Stomach (tissue), 9 donors: Measurements from ENCODE around the gene RNF213. TPM values are rescaled to one million over a fixed set of nuclear protein-coding genes. Genes with fewer than 3 reads are reported as not detected.

Experiments used
- DNase-seq, 2 donors: peaks; one replicate each; pipeline versions ENCODE4 v3.0.0 to v3.0.0-alpha.2; 2013 to 2019
- H3K27ac ChIP-seq, 5 donors: fragments of 200-600 bp in 4 of 5; sonication (generic) in 4 of 5; one replicate each; pipeline ENCODE4 v1.5.1; 2013 to 2019; ENCODE audit warnings: mild to moderate bottlenecking in 1 of 5, moderate library complexity in 1 of 5
- H3K27me3 ChIP-seq, 3 donors: fragments of 200-600 bp; sonication (generic); one replicate each; pipeline ENCODE4 v1.5.1; 2017 to 2019; ENCODE audit warnings: mixed run types in 1 of 3
- H3K36me3 ChIP-seq, 4 donors: fragments of 200-600 bp; sonication (generic); 1 replicate in 3 of 4; 2 replicates in 1 of 4; pipeline ENCODE4 v1.5.1; 2016 to 2019
- H3K4me1 ChIP-seq, 4 donors: fragments of 200-600 bp; sonication (generic); one replicate each; pipeline ENCODE4 v1.5.1; 2016 to 2019
- H3K4me3 ChIP-seq, 4 donors: fragments of 200-600 bp; sonication (generic) in 3 of 4; one replicate each; pipeline ENCODE4 v1.5.1; 2016 to 2019; ENCODE audit warnings: mild to moderate bottlenecking in 1 of 4
- H3K9me3 ChIP-seq, 4 donors: fragments of 200-600 bp; sonication (generic); one replicate each; pipeline ENCODE4 v1.5.1; 2016 to 2019
- EP300 ChIP-seq: sonication (generic); formaldehyde crosslinking; IDR thresholded peaks from one replicate; pipeline ENCODE4 v1.6.1; 2017; ENCODE audit warnings: antibody characterized with exemption
- POLR2A ChIP-seq, 4 donors: fragments of 450-650 bp; IDR thresholded peaks; one replicate each; pipeline ENCODE4 v1.6.1; 2016; ENCODE audit warnings: antibody characterized with exemption in 4 of 4, control low read depth in 2 of 4, mild to moderate bottlenecking in 1 of 4, moderate library complexity in 1 of 4
- POLR2AphosphoS5 ChIP-seq, 3 donors: sonication (generic); formaldehyde crosslinking; IDR thresholded peaks; one replicate each; pipeline ENCODE4 v1.6.1; 2016; ENCODE audit warnings: antibody characterized with exemption in 3 of 3
- WGBS, 5 donors: extraction: QIAGEN DNeasy Blood & Tissue Kit in 3 of 5; methylation state at CpG; one replicate each; pipeline versions ENCODE4 v1.1.5 to v1.1.7; 2013 to 2018; 5-methylcytosine and 5-hydroxymethylcytosine counted together
- intact Hi-C: fragments of 100-400 bp; cut with DNase I; formaldehyde crosslinking; loops from one replicate; pipeline ENCODE4 v1.15.1; 2023; ENCODE audit warnings: low total_unique reads
- polyA plus RNA-seq, 3 donors: library from polyadenylated mRNA; stranded (reverse); fragments of 200-250 nt; gene quantifications; one replicate each; pipeline ENCODE4 v1.2.3, GENCODE V29; 2013
- small RNA-seq, 4 donors: library from RNA; depleted of rRNA; stranded (forward); fragments of <200 nt; gene quantifications; one replicate each; pipeline ENCODE3, GENCODE V24; 2016
- total RNA-seq, 5 donors: library from RNA; depleted of rRNA; stranded (reverse); fragments of >200 nt; gene quantifications; one replicate each; pipeline versions ENCODE4 v1.1.0 to v1.2.3, GENCODE V29; 2014 to 2016
- TF ChIP-seq, protein P1 (sequence below), 7 experiments: fragments of 450-650 bp in 4 of 7; fragments of 200-600 bp in 3 of 7; sonication (generic) in 3 of 7; IDR thresholded peaks; one replicate each; pipeline ENCODE4 v1.5.1; 2016 to 2019; ENCODE audit warnings: antibody characterized with exemption in 7 of 7, control low read depth in 2 of 7, mild to moderate bottlenecking in 1 of 7
- donor health status: healthy with polysubstance abuse.
- donor health status: Bipolar disorder and iron deficiency.
- donor health status: healthy.

The RNF213 gene
- total and polyA plus RNA-seq, 8 donors, result 12.3 to 358 (median 138) TPM

DNA sequence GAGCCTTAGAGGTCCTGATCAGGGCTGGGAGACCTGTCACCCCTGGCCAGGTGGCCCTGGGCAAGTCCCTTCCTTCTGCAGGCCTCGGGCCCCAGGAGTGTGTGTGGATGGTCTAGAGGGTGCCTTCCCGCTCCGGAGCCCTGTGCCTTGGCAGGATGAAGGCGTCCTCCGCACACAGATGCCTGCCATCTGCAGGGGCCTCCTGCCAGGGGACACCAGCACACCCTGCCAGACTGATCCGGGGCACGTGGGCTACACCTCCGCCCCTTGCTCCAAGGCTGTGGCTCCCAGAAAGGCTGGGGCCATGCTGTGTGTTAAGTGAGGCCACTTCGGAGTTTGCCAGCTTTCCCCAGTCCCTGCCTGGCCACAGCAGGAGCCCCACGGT is 185.1 kb downstream of the RNF213 start:
- TF ChIP-seq POLR2A (IDR thresholded peaks at IDR 0.05) (no peak), EP300 (no peak), POLR2AphosphoS5 (IDR thresholded peaks at IDR 0.05) (no peak)
- TF ChIP-seq, protein P1, sequence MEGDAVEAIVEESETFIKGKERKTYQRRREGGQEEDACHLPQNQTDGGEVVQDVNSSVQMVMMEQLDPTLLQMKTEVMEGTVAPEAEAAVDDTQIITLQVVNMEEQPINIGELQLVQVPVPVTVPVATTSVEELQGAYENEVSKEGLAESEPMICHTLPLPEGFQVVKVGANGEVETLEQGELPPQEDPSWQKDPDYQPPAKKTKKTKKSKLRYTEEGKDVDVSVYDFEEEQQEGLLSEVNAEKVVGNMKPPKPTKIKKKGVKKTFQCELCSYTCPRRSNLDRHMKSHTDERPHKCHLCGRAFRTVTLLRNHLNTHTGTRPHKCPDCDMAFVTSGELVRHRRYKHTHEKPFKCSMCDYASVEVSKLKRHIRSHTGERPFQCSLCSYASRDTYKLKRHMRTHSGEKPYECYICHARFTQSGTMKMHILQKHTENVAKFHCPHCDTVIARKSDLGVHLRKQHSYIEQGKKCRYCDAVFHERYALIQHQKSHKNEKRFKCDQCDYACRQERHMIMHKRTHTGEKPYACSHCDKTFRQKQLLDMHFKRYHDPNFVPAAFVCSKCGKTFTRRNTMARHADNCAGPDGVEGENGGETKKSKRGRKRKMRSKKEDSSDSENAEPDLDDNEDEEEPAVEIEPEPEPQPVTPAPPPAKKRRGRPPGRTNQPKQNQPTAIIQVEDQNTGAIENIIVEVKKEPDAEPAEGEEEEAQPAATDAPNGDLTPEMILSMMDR (IDR thresholded peaks at IDR 0.05), result no peak
- intact Hi-C loops, result no loop called here
- no peak for DNase-seq
- WGBS, 5 donors, result 66 to 82% (median 75%) methylated on average over 4 to 10 of the region's 10 CpGs; no CpG with 5 or more reads in 1 of the 5 donors
- no peaks in the 10 kb centered on the region for H3K9me3 ChIP-seq
- peaks cover 0 to 3% (median 0%) of the 10 kb centered on the region in 4 donors for H3K36me3 ChIP-seq
- H3K27me3 ChIP-seq, result peaks cover 0 to 27% (median 0%) of the 10 kb centered on the region in 3 donors
- H3K27ac ChIP-seq, result no peak overlapping the region
- H3K4me3 ChIP-seq, result no peak overlapping the region
- H3K4me1 ChIP-seq, result peaks cover 0 to 12% (median 8%) of the 10 kb centered on the region in 4 donors

DNA sequence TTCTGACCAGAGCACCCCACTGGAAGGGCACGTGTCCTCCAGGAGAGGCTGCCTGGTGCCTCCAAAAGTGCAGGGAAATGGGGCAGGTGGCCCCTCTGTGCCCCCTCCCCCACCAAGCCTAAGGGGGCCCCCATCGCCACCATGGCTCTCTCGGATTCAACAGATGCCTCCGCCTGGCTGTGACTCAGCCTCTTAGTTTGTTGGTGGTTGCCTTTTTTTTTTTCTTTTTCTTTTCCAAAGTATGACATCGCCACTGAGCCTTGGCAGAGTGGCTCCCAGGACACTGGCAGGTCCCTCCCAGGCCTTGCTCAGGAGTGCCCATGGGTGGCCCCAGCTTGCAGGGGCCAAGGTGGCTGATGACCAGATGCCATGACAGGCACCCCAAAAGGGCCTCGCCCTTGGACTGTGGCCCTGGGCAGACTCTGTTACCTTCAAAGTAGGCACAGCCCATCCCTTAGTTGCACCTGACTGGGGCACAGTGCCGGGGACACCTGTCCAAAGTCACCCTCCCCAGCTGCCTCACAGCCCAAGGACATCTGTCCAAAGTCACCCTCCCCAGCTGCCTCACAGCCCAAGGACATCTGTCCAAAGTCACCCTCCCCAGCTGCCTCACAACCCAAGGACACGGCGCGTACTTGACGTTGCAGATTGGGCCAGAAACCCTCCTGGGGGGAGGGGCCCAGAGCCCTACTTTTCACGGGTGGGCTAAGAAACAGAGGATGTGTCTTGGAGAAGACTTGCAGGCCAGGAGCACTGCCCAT is 186.2 kb downstream of the RNF213 start:
- 59 to 79% (median 73%) methylated on average over 12 of the region's 12 CpGs for WGBS, 5 donors
- TF ChIP-seq POLR2A (IDR thresholded peaks at IDR 0.05) (no peak), POLR2AphosphoS5 (IDR thresholded peaks at IDR 0.05) (no peak), EP300 (no peak)
- TF ChIP-seq, protein P1 (IDR thresholded peaks at IDR 0.05), result no peak

DNA sequence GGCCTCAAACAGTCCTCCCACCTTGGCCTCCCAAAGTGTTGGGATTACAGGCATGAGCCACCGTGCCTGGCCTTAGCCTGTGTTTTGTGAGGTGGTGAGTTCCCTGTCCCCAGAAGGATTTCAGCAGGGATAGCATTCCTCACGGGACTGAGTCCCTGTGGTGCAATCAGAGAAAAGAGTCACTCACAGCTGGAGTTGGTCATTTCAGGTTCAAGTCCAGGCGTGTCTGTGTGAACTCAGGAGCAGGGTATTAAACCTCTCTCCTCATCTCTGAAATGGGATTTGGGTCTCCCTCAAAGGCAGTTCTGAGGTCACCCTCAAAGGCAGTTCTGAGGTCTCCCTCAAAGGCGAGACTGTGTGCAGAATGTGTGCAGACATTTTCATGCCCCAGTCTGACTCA is 187.1 kb downstream of the RNF213 start:
- TF ChIP-seq POLR2A (IDR thresholded peaks at IDR 0.05) (no peak), POLR2AphosphoS5 (IDR thresholded peaks at IDR 0.05) (no peak), EP300 (no peak)
- TF ChIP-seq, protein P1 (IDR thresholded peaks at IDR 0.05), result no peak
- H3K27me3 ChIP-seq, result peaks cover 0 to 18% (median 0%) of the 10 kb centered on the region in 3 donors
- WGBS, 5 donors, result 82 to 88% (median 84%) methylated on average over 4 of the region's 4 CpGs
- no peak for DNase-seq
- H3K4me3 ChIP-seq, result no peak overlapping the region
- intact Hi-C loops, result no loop called here
- H3K9me3 ChIP-seq, result no peaks in the 10 kb centered on the region
- H3K27ac ChIP-seq, result no peak overlapping the region
- peaks cover 0 to 14% (median 9%) of the 10 kb centered on the region in 4 donors for H3K4me1 ChIP-seq
- H3K36me3 ChIP-seq, result no peaks in the 10 kb centered on the region

More for the DNA sequence above, 186.2 kb downstream of the RNF213 start:
- Histone ChIP-seq H3K4me1 (peaks cover 0 to 14% (median 9%) of the 10 kb centered on the region in 4 donors), H3K27me3 (peaks cover 0 to 27% (median 0%) of the 10 kb centered on the region in 3 donors), H3K9me3 (no peaks in the 10 kb centered on the region), H3K36me3 (no peaks in the 10 kb centered on the region), H3K27ac (no peak overlapping the region), H3K4me3 (no peak overlapping the region)
- intact Hi-C loops, result no loop called here
- DNase-seq, result no peak

Small RNA genes within 50 kb of the gene (small RNA-seq; reads per million reads assigned to genes)
- 0 reads per million in 4 donors for gene MIR4730

Other genes with a start within 250 kb of the RNF213 start
- gene TBC1D16, start 225.0 kb upstream of the RNF213 start, total RNA-seq, result 10 to 100 TPM; 12.7 to 22.2 (median 21.0) TPM
- gene TBC1D16, start 225.0 kb upstream of the RNF213 start, polyA plus RNA-seq, result 10 to 100 TPM in 1 of 3 donors, 1 to 10 TPM in 2; 3.0 to 17.1 (median 6.6) TPM
- gene CCDC40, start 224.2 kb upstream of the RNF213 start, total RNA-seq, result 10 to 100 TPM in 2 of 5 donors, 1 to 10 TPM in 3; 3.5 to 56.2 (median 5.8) TPM
- 1 to 10 TPM in 2 of 3 donors, under 1 TPM in 1; 0.61 to 2.2 (median 1.6) TPM for gene CCDC40, start 224.2 kb upstream of the RNF213 start, polyA plus RNA-seq
- 10 to 100 TPM; 15.2 to 63.4 (median 27.2) TPM for gene GAA, start 159.3 kb upstream of the RNF213 start, total RNA-seq
- gene GAA, start 159.3 kb upstream of the RNF213 start, polyA plus RNA-seq, result 10 to 100 TPM in 2 of 3 donors, 1 to 10 TPM in 1; 9.6 to 22.2 (median 21.4) TPM
- gene EIF4A3, start 113.7 kb upstream of the RNF213 start, total RNA-seq, result 10 to 100 TPM; 17.5 to 78.2 (median 49.7) TPM
- gene EIF4A3, start 113.7 kb upstream of the RNF213 start, polyA plus RNA-seq, result 10 to 100 TPM; 47.3 to 61.0 (median 48.7) TPM
- gene CARD14, start 90.8 kb upstream of the RNF213 start, total RNA-seq, result 1 to 10 TPM in 2 of 5 donors, not detected in 3; 2.7 to 3.9 TPM
- gene CARD14, start 90.8 kb upstream of the RNF213 start, polyA plus RNA-seq, result 10 to 100 TPM in 1 of 3 donors, under 1 TPM in 1, not detected in 1; 0.12 to 10.5 TPM
- gene SGSH, start 40.5 kb upstream of the RNF213 start, total RNA-seq, result 100 to 1,000 TPM in 2 of 5 donors, 10 to 100 TPM in 3; 15.8 to 307 (median 54.2) TPM
- gene SGSH, start 40.5 kb upstream of the RNF213 start, polyA plus RNA-seq, result 10 to 100 TPM; 15.7 to 30.1 (median 25.2) TPM
- gene SLC26A11, start 40.4 kb upstream of the RNF213 start, total RNA-seq, result 10 to 100 TPM in 3 of 5 donors, 1 to 10 TPM in 2; 2.3 to 93.3 (median 10.1) TPM
- gene SLC26A11, start 40.4 kb upstream of the RNF213 start, polyA plus RNA-seq, result 1 to 10 TPM; 2.6 to 8.7 (median 3.0) TPM
- gene ENDOV, start 154.3 kb downstream of the RNF213 start, total RNA-seq, result 100 to 1,000 TPM in 1 of 5 donors, 10 to 100 TPM in 2, 1 to 10 TPM in 2; 2.3 to 122 (median 13.0) TPM
- 10 to 100 TPM; 11.4 to 17.4 (median 13.4) TPM for gene ENDOV, start 154.3 kb downstream of the RNF213 start, polyA plus RNA-seq
- gene NPTX1, start 215.8 kb downstream of the RNF213 start, total RNA-seq, result 1 to 10 TPM in 4 of 5 donors, under 1 TPM in 1; 0.43 to 9.3 (median 5.8) TPM
- gene NPTX1, start 215.8 kb downstream of the RNF213 start, polyA plus RNA-seq, result under 1 TPM in 2 of 3 donors, not detected in 1; 0.31 to 0.53 TPM